H1 (cell line): ENCODE measurements around the gene PRRT4. TPM values are rescaled to one million over a fixed set of nuclear protein-coding genes. Genes with fewer than 3 reads are reported as not detected.
A peak's percentile ranks its signal among the peaks of the same experiment; 100 is the strongest.

Experiments
- CTCF ChIA-PET: fragments of 300-600 bp; sonication (Branson Sonifier 250); formaldehyde crosslinking; loops from one replicate; lab custom pipeline; 2021; ENCODE audit not compliant: partially characterized antibody; lab: Charles Lee
- POLR2A ChIA-PET: fragments of 300-600 bp; sonication (Branson Sonifier 250); formaldehyde crosslinking; loops from one replicate; lab custom pipeline; 2021; ENCODE audit warnings: inconsistent platforms; ENCODE audit not compliant: partially characterized antibody; lab: Charles Lee
- DNase-seq, 2 experiments: peaks; one replicate each; pipeline versions ENCODE4 v3.0.0 to v3.0.0-alpha.2; 2010 to 2022; ENCODE audit warnings: low spot score in 2 of 2, low read depth in 1 of 2, mixed read lengths in 1 of 2
- FAIRE-seq: peaks from 2 replicates; lab custom pipeline; 2011; peaks lifted over from hg19 to GRCh38; lab: Jason Lieb, UNC
- H2AFZ ChIP-seq: 2 replicates; pipeline ENCODE4 v1.8.1; 2012; ENCODE audit warnings: low read length, inconsistent platforms
- H2AK5ac ChIP-seq: 2 replicates; pipeline ENCODE4 v1.6.1; 2013; ENCODE audit warnings: low read depth, low read length
- H2BK120ac ChIP-seq: replicated peaks from 2 replicates; pipeline ENCODE3; 2013; ENCODE audit warnings: low read depth, low read length, inconsistent platforms
- H2BK12ac ChIP-seq: 2 replicates; pipeline ENCODE4 v1.6.1; 2013; ENCODE audit warnings: low read depth, low read length
- H2BK15ac ChIP-seq: 2 replicates; pipeline ENCODE4 v1.6.1; 2013; ENCODE audit warnings: low read length
- H2BK20ac ChIP-seq: 2 replicates; pipeline ENCODE4 v1.6.1; 2013; ENCODE audit warnings: low read length
- H2BK5ac ChIP-seq: 2 replicates; pipeline ENCODE4 v1.6.1; 2013; ENCODE audit warnings: low read depth, low read length
- H3K14ac ChIP-seq: 2 replicates; pipeline ENCODE4 v1.6.1; 2013; ENCODE audit warnings: inconsistent platforms; ENCODE audit not compliant: insufficient read length
- H3K18ac ChIP-seq: 2 replicates; pipeline ENCODE4 v1.6.1; 2013; ENCODE audit warnings: low read length; ENCODE audit errors: extremely low read depth
- H3K23ac ChIP-seq: 2 replicates; pipeline ENCODE4 v1.6.1; 2013; ENCODE audit warnings: inconsistent platforms; ENCODE audit not compliant: insufficient read length
- H3K23me2 ChIP-seq: 2 replicates; pipeline ENCODE4 v1.6.1; 2013; ENCODE audit warnings: low read depth, low read length
- H3K27ac ChIP-seq: 2 replicates; pipeline ENCODE4 v1.6.1; 2011; ENCODE audit warnings: low read depth, low read length, inconsistent platforms
- H3K27me3 ChIP-seq, 4 experiments: replicated peaks in 1 of 4; 1 replicate in 1 of 4; 2 replicates in 3 of 4; pipeline versions ENCODE4 v1.6.1 to v1.8.1; 2011 to 2013; ENCODE audit warnings: low read length in 3 of 4, mild to moderate bottlenecking in 3 of 4, inconsistent platforms in 2 of 4, mixed read lengths in 2 of 4, moderate library complexity in 1 of 4; ENCODE audit not compliant: control insufficient read depth in 3 of 4, insufficient read depth in 3 of 4; ENCODE audit errors: extremely low read depth in 1 of 4
- H3K36me3 ChIP-seq, 4 experiments: 2 replicates each; pipeline versions ENCODE4 v1.6.1 to v1.8.1; 2011 to 2013; ENCODE audit warnings: mild to moderate bottlenecking in 4 of 4, low read length in 3 of 4, moderate library complexity in 2 of 4, control low read depth in 1 of 4, inconsistent platforms in 1 of 4; ENCODE audit not compliant: insufficient read depth in 4 of 4, control insufficient read depth in 2 of 4
- H3K4ac ChIP-seq: replicated peaks from 2 replicates; pipeline ENCODE3; 2013; ENCODE audit warnings: low read length, low read depth, mixed read lengths, inconsistent platforms; ENCODE audit not compliant: insufficient read length
- H3K4me1 ChIP-seq, 4 experiments: replicated peaks in 1 of 4; 1 replicate in 1 of 4; 2 replicates in 3 of 4; pipeline versions ENCODE4 v1.6.1 to v1.8.1; 2011 to 2013; ENCODE audit warnings: low read length in 3 of 4, inconsistent platforms in 2 of 4, mixed read lengths in 1 of 4; ENCODE audit not compliant: insufficient read depth in 4 of 4, control insufficient read depth in 3 of 4
- H3K4me2 ChIP-seq, 2 experiments: 2 replicates each; pipeline versions ENCODE4 v1.6.1 to v1.8.1; 2011 to 2013; ENCODE audit warnings: low read depth in 2 of 2, low read length in 2 of 2, control low read depth in 1 of 2, inconsistent platforms in 1 of 2, mild to moderate bottlenecking in 1 of 2; ENCODE audit not compliant: insufficient read depth in 1 of 2
- H3K4me3 ChIP-seq, 4 experiments: fragments of 200-600, 300-600 bp in 1 of 4; sonication (generic), shearing (Covaris generic), sonication (Bioruptor Twin) in 1 of 4; 2 replicates each; pipeline versions ENCODE4 v1.5.1 to v1.8.1; 2011 to 2016; ENCODE audit warnings: low read length in 4 of 4, low read depth in 3 of 4, control low read depth in 2 of 4, inconsistent platforms in 2 of 4, mild to moderate bottlenecking in 2 of 4, mixed read lengths in 1 of 4, moderate library complexity in 1 of 4; ENCODE audit not compliant: insufficient read depth in 2 of 4; ENCODE audit errors: extremely low read depth in 1 of 4
- H3K56ac ChIP-seq: replicated peaks from 2 replicates; pipeline ENCODE3; 2013; ENCODE audit warnings: low read depth, mild to moderate bottlenecking, mixed read lengths, low read length, inconsistent platforms; ENCODE audit not compliant: insufficient read length
- H3K79me1 ChIP-seq: 2 replicates; pipeline ENCODE4 v1.6.1; 2013; ENCODE audit warnings: low read depth, low read length, control low read depth
- H3K79me2 ChIP-seq, 2 experiments: 2 replicates each; pipeline versions ENCODE4 v1.6.1 to v1.8.1; 2012 to 2013; ENCODE audit warnings: low read length in 2 of 2, mild to moderate bottlenecking in 2 of 2, inconsistent platforms in 1 of 2; ENCODE audit not compliant: insufficient read depth in 2 of 2, control insufficient read depth in 1 of 2
- H3K9ac ChIP-seq, 4 experiments: replicated peaks in 1 of 4; 1 replicate in 1 of 4; 2 replicates in 3 of 4; pipeline versions ENCODE4 v1.6.1 to v1.8.1; 2011 to 2013; ENCODE audit warnings: low read depth in 3 of 4, low read length in 3 of 4, control low read depth in 2 of 4, mild to moderate bottlenecking in 2 of 4, moderate library complexity in 2 of 4, inconsistent platforms in 1 of 4; ENCODE audit errors: extremely low read depth in 1 of 4
- H3K9me3 ChIP-seq, 2 experiments: 2 replicates each; pipeline versions ENCODE4 v1.6.1 to v1.8.1; 2012 to 2013; ENCODE audit warnings: mild to moderate bottlenecking in 2 of 2, moderate library complexity in 2 of 2, control low read depth in 1 of 2, inconsistent platforms in 1 of 2, low read depth in 1 of 2, low read length in 1 of 2, mixed read lengths in 1 of 2; ENCODE audit not compliant: insufficient read depth in 2 of 2
- H4K20me1 ChIP-seq, 2 experiments: replicated peaks in 1 of 2; 2 replicates each; pipeline versions ENCODE3 to v1.8.1; 2011 to 2013; ENCODE audit warnings: inconsistent platforms in 2 of 2, low read length in 2 of 2, mild to moderate bottlenecking in 1 of 2; ENCODE audit not compliant: insufficient read depth in 2 of 2, control insufficient read depth in 1 of 2
- H4K5ac ChIP-seq: 2 replicates; pipeline ENCODE4 v1.6.1; 2013; ENCODE audit warnings: low read length, low read depth, mixed read lengths, inconsistent platforms; ENCODE audit not compliant: insufficient read length
- H4K8ac ChIP-seq: 2 replicates; pipeline ENCODE4 v1.8.0; 2013; ENCODE audit warnings: mild to moderate bottlenecking, moderate library complexity, low read length, inconsistent platforms; ENCODE audit not compliant: insufficient read depth; ENCODE audit errors: extremely low read depth
- H4K91ac ChIP-seq: replicated peaks from 2 replicates; pipeline ENCODE3; 2013; ENCODE audit warnings: low read length, mixed read lengths, inconsistent platforms; ENCODE audit not compliant: insufficient read length
- BACH1 ChIP-seq: IDR thresholded peaks from 2 replicates; pipeline ENCODE4 v1.6.1; 2012; ENCODE audit warnings: low read length, improper control_type of control experiment
- BCL11A ChIP-seq, 2 experiments: IDR thresholded peaks; one replicate each; pipeline ENCODE4 v1.6.1; 2011; ENCODE audit warnings: low read depth in 2 of 2, low read length in 2 of 2, mild to moderate bottlenecking in 2 of 2
- CEBPB ChIP-seq: IDR thresholded peaks from 2 replicates; pipeline ENCODE4 v1.6.1; 2012; ENCODE audit warnings: low read depth, low read length
- E2F6 ChIP-seq: IDR thresholded peaks from 2 replicates; pipeline ENCODE4 v1.6.1; 2012; ENCODE audit warnings: inconsistent platforms
- KDM1A ChIP-seq: fragments of 200-600, 300-600 bp; sonication (generic); IDR thresholded peaks from 2 replicates; pipeline ENCODE4 v1.7.1; 2016; ENCODE audit warnings: mild to moderate bottlenecking, low read length, borderline replicate concordance
- MAX ChIP-seq: IDR thresholded peaks from 2 replicates; pipeline ENCODE4 v1.6.1; 2012; ENCODE audit warnings: inconsistent platforms
- NANOG ChIP-seq: IDR thresholded peaks from 2 replicates; pipeline ENCODE4 v1.6.1; 2011; ENCODE audit warnings: low read length, low read depth, mild to moderate bottlenecking, inconsistent platforms; ENCODE audit not compliant: insufficient read depth, poor library complexity, severe bottlenecking
- NRF1 ChIP-seq: IDR thresholded peaks from 2 replicates; pipeline ENCODE4 v1.6.1; 2011; ENCODE audit warnings: mild to moderate bottlenecking, low read depth, low read length, improper control_type of control experiment
- RBBP5 ChIP-seq: IDR thresholded peaks from 2 replicates; pipeline ENCODE4 v1.7.1; 2012; ENCODE audit warnings: low read depth, mild to moderate bottlenecking, inconsistent platforms, low read length, moderate library complexity, borderline replicate concordance
- TAF1 ChIP-seq: IDR thresholded peaks from 2 replicates; pipeline ENCODE4 v1.6.1; 2011; ENCODE audit warnings: mild to moderate bottlenecking, low read depth, low read length
- TEAD4 ChIP-seq: IDR thresholded peaks from 2 replicates; pipeline ENCODE4 v1.6.1; 2012; ENCODE audit warnings: low read depth, low read length, inconsistent platforms, mixed read lengths
- WGBS, 2 experiments: shearing (Covaris generic) in 1 of 2; methylation state at CpG; one replicate each; pipeline versions ENCODE4 v1.1.6 to v1.1.7; 2013 to 2015; ENCODE audit warnings: low lambda C conversion rate in 2 of 2, mixed read lengths in 2 of 2, inconsistent platforms in 1 of 2, low coverage in 1 of 2, missing lambda C conversion rate in 1 of 2; ENCODE audit not compliant: insufficient replicate concordance in 2 of 2, insufficient coverage in 1 of 2, insufficient read length in 1 of 2; ENCODE audit errors: extremely low coverage in 1 of 2, missing lambda C conversion rate in 1 of 2; 5-methylcytosine and 5-hydroxymethylcytosine counted together
- polyA plus RNA-seq, 7 experiments: library from polyadenylated mRNA; depleted of rRNA in 3 of 7; stranded (reverse) in 5 of 7; unstranded in 2 of 7; fragments of >200 nt in 5 of 7; fragments of 200-250 nt in 2 of 7; gene quantifications; 1 replicate in 5 of 7; 2 replicates in 1 of 7; 4 replicates in 1 of 7; pipeline versions ENCODE4 v1.2.1 to v1.2.3, GENCODE V29; 2011 to 2013; ENCODE audit warnings: missing spikeins in 2 of 7, mixed read lengths in 2 of 7
- total RNA-seq: library from RNA; stranded (reverse); fragmentation: NEBNext Ultra II Directional; extraction: Animal tissue kit (Norgen Biotek cat#: 25700); gene quantifications from 2 replicates; pipeline ENCODE4 v1.2.1, GENCODE V29; 2021

The PRRT4 gene
- total and polyA plus RNA-seq, 2 of the 8 experiments (the other 6 are each of a cell fraction or from before 2014, with no cell fraction given), result 0.34 to 1.0 TPM

- ChIA-PET POLR2A (interaction anchor here (0.6 to 1.3 kb wide), 8 partner anchors 8 to 45 kb away, joined by 3 to 6 read pairs (median 4); partner anchors contain the start of gene RBM28), CTCF (interaction anchor here (0.9 to 19.2 kb wide), 14 partner anchors 10 to 277 kb away, joined by 3 to 345 read pairs (median 10); partner anchors contain the start of genes METTL2B, PRRT4 and RBM28)
- Histone ChIP-seq H3K56ac (no peak overlapping the region), H4K5ac (no peak overlapping the region), H3K18ac (no peak overlapping the region; the same call in 1 of the 2 replicates), H3K4me3 (no peak overlapping the region), H2AK5ac (no peak overlapping the region), H4K91ac (no peak overlapping the region), H4K20me1 (no peaks in the 10 kb centered on the region), H3K9ac (no peak overlapping the region), H3K79me1 (no peaks in the 10 kb centered on the region), H3K4ac (no peak overlapping the region), H2AFZ (no peak overlapping the region), H3K14ac (no peak overlapping the region), H2BK5ac (no peak overlapping the region), H3K27ac (no peak overlapping the region), H3K23me2 (no peaks in the 10 kb centered on the region; the same call in 1 of the 2 replicates), H4K8ac (peak overlapping the region; percentile 36; the same call in 1 of the 2 replicates), H3K36me3 (no peaks in the 10 kb centered on the region), H2BK12ac (peak overlapping the region; percentile 50; the same call in 1 of the 2 replicates), H3K23ac (no peak overlapping the region), H3K27me3 (peaks cover 0 to 6% (median 0%) of the 10 kb centered on the region in 4 experiments; a peak in 2 of 7 replicates), H3K9me3 (no peaks in the 10 kb centered on the region), H3K79me2 (no peaks in the 10 kb centered on the region), H3K4me2 (no peak overlapping the region), H2BK20ac (no peak overlapping the region), H2BK120ac (no peak overlapping the region), H2BK15ac (no peak overlapping the region), H3K4me1 (peaks cover 0 to 11% (median 9%) of the 10 kb centered on the region in 4 experiments; a peak in 6 of 7 replicates)
- TF ChIP-seq TEAD4 (no peak), RBBP5 (no peak), CEBPB (no peak), E2F6 (no peak), NANOG (no peak), NRF1 (no peak), BACH1 (no peak), KDM1A (no peak), MAX (no peak), TAF1 (no peak), BCL11A (IDR thresholded peaks at IDR 0.05; ENCODE audit: low read depth in 2 of 2, low read length in 2 of 2) (no peak)
- FAIRE-seq (no peak), DNase-seq (no peak)
- 50% methylated on average over 2 of the region's 2 CpGs; no CpG with 5 or more reads in 1 of the 2 experiments for WGBS, 2 experiments
Observed at GRCh38 chr7:128389085-128389617, 27.7 kb upstream of the PRRT4 start.
